Activated CD4-positive, alpha-beta T cell treated with anti-CD3 and anti-CD28 coated beads for 1 hour (primary cell): ENCODE results near the gene SPG21.

Source experiments
- DNase-seq: peaks from one replicate; pipeline ENCODE4 v3.0.0-alpha.2; 2020

The SPG21 gene

DNA sequence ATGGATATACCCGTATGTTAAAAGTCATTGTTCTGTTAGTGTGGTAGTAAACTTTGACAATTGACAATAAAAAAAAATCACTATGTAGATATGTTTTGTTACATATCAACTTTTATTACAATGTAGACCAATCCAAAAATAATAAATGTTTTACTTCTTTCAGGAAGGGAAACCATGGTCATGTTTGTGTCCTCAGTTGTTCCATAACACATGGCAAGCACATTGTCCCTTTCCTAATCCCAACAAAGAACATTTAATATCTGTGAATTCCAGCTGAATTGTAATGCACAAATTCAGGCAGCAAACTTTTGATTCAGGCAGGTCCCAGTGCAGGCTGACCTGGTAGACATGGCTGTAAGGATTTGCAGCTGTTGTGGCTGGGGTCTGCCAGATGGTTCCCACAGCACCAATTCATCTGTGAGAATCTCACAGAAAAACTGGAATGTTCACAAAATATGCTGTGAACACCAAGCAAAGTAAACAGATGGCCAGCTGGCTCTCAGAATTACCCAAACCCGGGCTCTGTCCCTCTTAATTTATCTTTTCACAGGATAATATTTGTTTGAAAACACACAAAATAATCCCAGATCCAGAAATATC lies 1.9 kb upstream of the SPG21 start:
- DNase-seq, result no peak

DNA sequence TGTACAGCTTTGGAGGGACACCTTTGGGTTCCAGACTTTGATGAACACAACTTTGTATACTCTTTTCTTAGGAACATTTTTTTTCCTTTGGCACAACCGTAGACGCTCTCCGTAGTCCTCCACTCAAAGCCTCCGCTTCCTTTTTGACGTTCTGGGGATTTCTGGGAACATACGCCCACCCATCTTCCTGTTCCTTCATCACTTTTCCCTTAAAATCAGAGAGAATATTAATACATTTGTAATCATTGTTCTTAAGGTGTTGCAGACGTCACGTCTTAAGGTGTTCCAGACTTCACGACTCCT lies 405 bp upstream of the SPG21 start:
- no peak for DNase-seq

DNA sequence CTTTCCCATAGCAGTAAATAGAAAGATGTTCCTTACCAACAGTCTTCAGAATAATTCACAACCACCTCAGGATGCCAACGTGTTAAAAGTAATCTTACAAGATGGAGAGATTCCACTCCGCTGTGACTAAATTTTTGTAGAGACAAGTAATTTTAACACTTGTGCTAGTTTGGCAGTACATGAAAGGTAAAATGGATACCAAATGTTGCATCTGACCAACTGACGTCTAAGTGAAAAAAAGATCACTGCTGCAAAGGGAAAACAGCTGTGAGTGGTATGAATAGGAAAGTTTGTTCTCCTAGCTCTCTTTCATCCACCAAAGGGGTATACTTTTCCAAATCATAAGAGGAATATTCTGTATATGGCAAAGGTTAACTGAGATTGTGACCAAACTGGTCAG lies 2.6 kb downstream of the SPG21 start:
- DNase-seq, result no peak

DNA sequence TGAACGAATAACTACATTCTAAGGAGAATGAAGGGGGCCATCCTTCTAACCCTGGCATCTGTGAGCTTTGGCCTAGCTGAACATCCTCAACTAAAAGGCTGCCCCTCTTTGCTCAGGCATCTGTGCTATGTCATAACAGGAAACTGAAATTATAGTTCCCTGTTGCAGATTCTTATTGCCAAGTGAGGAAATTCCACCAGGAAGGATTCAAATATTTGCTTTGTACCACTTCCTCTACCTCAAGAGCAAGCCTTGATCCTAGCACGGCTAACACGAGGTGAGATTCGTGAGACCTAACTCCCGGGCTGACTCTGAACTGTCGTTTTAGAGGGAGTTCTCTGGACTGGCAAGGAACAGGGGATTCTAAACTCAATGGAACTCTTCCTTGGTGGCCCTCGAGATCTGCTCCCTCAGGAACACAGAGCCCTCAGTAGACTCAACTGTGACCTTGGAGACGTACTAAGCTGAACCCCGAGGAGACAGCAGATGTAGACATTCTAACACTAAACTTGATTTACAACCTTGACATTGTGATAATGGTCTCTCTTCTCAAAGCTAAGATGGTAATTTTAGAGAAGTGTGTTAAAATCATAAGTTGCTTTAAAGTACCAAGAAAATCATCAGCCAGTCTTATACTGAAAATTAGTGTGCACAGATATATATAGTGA lies 4.2 kb downstream of the SPG21 start:
- DNase-seq, result no peak

DNA sequence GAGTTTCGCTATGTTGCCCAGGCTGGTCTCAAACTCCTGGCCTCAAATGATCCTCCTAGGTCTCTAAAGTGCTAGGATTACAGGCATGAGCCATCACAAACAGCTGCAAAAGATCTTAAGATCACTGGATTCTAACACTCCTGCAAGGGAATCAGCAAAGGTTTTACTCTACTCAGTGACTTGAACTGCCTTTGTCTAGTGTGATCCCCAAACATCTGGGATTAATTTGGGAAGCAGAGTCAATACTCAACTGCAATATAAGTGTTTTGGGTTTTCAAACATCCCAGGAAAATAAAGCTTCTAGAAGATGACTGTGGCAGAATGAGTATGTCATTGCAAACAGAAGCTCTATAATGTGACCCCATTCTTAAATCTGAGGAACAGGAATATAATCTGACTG lies 7.2 kb downstream of the SPG21 start:
- DNase-seq, result no peak

DNA sequence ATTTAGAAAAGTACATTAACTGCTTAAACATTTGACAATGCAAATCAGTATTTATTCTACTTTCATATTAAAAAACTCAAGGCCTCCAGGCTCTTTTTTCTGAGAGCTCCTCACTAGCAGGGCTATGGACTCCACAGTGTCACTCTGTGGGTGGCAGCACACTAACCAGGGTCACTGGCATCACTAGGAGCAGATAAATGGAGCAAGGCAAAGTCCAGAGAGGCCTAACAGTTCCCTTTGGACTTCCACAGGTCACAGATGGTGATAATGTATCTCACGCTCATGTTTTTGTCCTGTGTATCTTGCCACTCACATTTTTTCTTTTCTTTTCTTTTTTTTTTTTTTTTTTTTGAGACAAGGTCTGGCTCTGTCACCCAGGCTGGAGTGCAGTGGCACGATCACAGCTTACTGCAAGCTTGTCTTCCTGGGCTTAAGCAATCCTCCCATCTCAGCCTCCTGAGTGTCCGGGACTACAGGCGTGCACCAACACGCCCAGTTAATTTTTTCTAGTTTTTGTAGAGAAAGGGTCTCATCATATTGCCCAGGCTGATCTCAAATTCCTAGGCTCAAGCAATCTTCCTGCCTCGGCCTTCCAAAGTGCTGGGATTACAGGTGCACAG lies 7.8 kb downstream of the SPG21 start:
- DNase-seq, result no peak

DNA sequence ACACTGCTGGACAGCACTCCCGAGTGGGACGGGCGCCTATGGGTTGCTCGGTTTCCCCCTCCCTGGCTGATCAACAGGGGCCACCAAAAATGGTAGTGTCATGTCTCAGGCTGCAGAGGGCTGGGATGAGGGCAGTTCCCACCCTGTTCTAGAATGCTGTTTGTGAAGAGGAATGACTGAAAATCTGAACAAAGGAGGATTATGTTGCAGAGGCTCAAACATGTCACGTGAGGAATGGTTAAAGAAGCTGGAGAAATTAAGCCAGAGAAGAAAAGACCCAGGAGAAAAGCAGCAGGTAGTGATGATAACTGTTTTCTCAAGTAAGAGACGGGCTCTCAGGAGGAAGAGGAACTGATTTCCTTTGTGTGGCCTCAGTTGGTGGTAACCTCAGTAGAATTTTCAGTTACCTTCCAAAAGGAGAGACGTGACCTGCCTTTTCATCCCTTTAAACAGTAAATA lies 10.4 kb downstream of the SPG21 start:
- no peak for DNase-seq

DNA sequence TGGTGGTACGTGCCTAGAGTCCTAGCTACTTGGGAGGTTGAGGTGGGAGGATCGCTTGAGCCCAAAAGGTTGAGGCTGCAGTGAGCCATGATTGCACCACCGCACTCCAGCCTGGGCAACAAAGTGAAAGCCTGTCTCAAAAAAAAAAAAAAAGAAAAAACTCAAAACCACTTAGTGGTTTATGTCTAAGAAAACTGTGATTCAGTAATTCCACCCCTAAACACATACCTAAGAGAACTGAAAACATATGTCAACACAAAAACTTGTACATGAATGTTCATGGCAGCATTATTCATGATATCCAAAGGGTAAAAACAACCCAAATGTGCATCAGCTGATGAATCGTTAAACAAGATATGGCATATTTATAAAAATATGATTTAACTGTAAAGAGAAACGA lies 14.3 kb downstream of the SPG21 start:
- DNase-seq, result no peak

DNA sequence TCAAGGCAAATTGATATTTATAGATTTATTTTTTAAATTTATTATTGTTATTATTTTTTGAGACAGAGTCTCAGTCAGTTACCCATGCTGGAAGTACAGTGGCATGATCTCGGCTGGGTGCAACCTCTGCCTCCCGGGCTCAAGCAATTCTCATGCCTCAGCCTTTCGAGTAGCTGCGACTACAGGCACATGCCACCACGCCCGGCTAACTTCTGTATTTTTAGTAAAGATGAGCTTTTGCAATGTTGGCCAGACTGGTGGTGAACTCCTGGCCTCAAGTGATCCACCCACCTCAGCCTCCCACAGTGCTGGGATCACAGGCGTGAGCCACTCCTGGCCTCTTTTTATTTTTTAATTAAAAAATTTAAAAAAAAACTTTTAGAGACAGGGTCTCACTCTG lies 19.0 kb downstream of the SPG21 start:
- no peak for DNase-seq

DNA sequence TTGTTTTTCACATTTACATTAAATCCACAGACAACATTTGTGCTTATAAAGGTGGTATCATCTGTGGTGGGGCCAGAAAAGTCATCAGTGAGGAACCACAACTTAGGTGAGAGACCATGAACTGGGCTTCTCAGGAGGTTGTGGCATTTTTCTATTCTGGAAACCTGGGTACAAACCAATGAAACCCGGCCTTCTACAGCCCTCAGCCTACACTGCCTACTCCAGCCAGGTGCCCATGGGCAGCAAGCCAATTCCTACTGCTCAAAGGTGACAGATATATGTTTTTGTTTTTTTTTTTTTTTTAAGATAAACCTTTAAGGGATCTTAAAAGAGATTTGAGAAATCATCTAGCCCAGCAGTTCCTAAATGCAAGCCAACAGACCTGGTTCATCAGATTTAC lies 20.3 kb downstream of the SPG21 start:
- DNase-seq, result no peak

DNA sequence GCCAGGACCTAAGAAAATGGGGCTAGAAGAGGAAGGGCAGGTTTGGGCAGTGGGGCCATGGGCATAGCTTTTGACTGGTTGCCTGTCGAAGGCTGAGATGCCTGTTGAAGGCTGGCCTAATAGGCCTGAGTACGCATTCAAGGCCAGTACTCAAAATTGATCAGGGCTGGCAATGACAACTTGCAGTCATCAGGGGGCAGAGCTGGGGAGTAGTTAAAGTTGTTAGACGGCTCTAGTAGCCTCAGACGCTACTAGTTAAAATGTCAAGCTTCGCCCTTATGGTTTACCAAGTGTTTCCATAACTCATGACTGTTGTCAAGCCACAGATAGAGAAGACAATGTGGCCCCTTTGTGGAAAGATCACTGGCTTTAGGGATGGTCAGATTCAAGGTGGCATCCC lies 28.7 kb downstream of the SPG21 start:
- DNase-seq, result no peak

DNA sequence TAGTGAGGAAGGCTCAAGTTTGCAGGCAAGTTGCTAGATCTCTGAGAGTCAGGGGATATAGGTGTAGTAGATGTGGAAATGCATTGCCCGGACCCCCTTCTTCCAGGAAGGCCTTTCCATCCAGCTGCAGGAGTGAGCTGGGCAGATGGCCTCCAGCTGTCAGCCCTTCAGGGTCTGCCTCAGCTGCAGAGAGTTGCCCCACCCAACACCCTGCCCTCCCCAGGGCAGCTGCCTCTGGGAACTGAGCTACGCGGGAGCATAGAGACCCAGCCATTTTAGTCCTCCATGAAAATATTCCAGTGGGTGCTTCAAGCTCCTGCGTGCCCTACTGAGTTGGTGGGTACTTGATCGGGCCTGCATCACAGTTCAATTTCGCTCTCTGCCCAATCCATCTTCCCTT lies 29.6 kb downstream of the SPG21 start:
- no peak for DNase-seq

DNA sequence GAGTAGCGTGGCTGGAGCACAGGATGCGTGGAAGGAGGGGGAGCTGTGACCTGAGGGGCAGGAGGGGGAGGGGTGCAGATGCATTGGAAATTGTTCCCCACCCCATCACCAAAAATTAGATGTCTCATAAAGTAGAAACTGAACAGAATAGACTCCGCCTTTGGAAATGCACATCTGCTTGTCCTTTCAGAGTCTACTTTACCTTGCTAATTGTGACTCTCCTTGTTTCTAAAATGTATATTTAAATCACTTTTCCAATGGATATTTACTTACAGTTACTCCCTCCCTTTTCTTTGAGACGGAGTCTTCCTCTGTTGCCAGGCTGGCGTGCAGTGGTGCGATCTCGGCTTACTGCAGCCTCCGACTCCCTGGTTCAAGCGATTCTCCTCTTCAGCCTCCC lies 30.6 kb downstream of the SPG21 start:
- no peak for DNase-seq

DNA sequence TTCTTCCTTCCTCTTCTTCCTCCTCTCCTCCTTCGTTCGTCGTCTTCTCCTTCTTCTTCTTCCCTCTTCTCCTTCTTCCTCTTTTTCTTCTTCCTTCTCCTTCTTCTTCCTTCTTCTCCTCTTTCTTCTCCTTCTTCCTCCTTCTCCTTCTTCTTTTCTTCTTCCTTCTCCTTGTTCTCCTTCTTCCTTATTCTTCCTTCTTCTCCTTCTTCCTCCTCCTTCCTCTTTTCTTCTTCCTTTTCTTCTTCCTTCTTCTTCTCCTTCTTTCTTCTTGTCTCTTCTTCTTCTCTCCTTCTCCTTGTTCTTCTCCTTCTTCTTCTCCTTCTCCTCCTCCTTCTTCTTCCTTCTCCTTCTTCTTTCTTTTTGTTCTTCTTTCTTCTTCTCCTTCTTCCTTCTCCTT lies 35.3 kb downstream of the SPG21 start:
- DNase-seq, result no peak

DNA sequence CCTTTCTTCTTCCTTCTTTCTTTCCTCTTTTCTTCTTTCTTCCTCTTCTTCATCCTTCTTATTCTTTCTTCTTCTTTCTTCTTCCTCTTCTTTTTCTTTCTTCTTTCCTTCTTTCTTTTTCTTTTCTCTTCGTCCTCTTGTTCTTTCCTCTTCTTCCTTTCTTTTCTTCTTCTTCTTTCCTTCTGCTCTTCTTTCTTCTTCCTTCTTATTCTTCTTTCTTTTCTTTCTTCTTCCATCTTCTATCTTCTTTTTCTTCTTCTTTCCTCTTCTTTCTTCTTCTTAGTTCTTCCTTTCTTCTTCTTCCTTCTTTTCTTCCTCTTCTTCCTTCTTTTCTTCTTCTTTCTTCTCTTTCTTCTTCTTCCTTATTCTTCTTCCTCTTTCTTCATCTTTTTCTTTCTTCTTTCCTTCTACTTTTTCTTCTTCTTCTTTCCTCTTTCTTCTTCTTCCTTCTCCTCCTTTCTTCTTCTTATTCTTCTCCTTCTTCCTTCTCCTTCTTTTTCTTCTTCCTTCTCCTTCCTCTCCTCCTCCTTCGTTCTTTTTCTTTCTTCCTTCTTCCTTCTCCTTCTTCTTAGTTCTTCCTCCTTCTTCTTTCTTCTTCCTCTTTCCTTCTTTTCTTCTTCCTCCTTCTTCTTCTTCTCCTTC lies 37.8 kb downstream of the SPG21 start:
- no peak for DNase-seq

DNA sequence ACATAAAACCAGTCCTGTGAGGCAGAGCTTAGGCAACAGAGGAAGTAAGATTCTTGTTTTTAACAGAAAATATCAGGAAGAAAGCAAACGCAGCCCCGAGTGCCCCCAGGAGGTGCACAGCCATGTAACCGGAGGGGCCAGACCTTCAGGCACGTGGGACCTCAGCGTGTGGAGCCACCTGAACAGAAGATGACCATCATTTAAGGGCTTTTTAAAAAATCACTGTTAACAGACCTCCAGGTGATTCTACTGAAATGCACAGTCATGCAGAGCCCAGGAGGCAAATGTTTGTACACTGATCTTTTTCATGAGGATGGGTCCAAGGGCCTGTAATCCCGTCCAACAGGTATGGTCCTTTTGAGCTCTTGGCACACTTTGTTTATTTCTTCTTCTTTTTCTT lies 38.8 kb downstream of the SPG21 start:
- DNase-seq, result no peak

DNA sequence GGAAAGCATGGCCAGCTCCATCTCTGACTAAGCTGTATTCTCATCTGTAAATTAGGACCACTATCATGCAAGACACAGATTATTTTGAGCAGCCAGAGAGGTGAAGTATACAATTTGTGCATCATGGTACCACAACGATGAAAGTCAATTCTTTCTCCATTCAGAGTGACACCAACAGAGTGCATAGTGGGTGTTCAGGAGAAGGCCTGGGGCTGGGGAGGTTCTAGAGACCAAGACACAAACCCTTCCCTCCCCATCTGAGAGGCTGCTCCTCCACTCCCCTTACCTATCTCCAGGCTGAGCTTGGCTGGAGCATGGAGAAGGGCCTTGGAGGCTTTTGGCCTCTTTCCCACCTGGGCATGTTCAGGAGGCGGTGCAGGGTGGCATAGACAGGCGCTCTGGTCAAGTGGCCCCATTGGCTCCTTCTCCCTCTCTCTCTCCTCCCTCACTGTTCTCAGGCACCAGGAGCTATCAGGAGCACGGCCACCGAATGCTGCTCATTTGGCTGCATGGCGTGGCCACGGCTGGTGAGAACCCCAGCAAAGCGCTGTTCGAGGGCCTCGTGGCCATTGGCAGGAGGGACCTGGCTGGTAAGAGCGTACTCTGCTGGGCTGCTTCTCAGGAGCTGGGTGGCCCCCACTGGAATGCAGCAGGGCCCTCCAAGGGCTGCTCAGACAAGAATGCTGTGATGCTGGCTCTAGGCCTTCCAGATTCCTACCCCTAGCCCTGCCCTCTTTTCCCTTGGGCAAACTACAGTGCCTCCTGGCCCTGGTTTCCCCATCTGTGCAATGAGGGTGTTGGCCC lies 40.1 kb downstream of the SPG21 start:
- DNase-seq, result no peak

DNA sequence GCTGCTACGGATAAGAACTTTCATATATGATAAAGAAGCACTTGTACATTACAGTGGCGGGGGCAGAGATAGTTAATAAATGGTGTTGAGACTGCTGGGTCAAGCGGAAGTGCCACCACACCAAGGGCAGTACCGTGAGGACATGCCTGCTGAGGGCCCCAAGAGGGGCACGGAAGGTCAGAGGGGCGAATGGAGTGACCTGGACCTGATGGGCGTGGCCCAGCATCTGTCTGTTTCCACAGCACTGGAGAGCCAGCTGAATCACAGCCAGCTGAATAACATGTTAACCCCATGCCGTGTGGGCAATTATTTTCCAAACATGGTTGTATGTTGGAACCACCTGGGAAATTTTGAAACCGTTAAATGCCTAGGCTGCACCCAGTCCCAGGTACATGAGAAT lies 40.8 kb downstream of the SPG21 start:
- DNase-seq, result no peak

DNA sequence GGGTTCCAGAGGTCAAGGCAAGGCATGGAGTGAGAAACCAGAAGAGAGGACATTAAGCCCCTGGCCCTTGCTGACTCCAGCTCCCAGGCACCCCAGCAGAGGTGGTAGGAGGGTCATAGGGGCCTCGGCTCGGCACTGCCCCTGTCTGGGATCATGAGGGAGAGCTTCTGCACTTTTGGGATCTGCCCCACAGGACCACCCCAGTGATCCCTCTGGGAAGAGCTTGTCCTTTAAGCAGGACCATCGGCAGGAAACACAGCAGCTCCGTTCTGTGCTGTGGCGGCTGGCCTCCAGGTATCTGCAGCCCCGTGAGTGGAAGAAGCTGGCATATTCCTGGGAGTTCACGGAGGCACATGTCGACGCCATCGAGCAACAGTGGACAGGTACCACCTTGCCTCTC lies 42.5 kb downstream of the SPG21 start:
- no peak for DNase-seq

DNA sequence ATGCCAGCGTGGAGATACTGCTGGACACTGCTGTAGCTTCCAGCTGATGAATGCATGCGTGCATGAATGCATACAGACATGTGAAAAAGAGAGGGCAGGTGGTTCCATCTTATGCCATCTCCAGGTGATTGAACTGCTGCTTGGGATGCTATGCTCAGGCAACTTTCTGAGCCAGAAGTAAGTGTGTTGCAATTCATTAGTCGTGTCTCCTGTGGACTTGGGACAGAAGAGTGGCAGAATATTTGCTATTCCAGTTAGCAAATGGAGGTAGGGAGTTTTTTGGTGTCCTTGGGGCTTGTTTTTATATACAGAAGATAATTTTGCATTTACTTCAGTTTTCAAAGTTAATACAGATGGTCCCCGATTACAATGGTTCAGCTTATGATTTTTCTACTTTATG lies 44.8 kb downstream of the SPG21 start:
- no peak for DNase-seq

DNA sequence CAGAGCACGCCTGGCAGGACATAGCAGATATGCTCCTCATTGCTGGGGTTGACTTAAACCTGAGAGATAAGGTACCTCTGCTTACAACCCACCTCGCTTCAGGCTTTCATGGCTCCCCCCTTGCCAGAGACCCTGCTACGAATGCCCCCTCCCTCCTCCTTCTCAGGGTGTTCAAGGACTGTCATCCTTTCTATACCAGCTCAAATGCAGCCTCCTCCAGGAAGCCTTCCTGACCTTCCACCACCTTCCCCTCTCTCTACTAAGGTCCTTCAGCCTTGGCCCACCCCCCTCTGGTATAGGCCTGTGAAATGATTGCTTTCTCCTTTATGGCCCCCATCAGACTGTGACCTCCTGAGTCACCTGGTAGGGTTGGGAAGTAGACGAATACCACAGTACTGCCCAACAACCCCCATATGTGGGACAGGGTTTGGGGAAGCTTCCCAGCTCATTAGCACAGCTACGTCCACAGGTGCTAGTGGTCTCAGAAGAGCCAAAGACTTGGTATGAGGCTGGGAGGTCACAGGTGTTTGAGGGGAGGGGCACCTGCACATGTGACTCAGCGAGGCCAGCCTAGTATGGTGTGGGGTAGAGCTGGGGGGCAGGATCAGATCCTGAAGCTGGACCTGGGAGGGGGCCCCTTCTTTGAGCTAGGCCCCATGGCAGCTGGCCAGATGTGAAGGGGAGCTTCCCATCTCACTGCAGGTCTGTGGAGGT lies 46.0 kb downstream of the SPG21 start:
- DNase-seq, result no peak

DNA sequence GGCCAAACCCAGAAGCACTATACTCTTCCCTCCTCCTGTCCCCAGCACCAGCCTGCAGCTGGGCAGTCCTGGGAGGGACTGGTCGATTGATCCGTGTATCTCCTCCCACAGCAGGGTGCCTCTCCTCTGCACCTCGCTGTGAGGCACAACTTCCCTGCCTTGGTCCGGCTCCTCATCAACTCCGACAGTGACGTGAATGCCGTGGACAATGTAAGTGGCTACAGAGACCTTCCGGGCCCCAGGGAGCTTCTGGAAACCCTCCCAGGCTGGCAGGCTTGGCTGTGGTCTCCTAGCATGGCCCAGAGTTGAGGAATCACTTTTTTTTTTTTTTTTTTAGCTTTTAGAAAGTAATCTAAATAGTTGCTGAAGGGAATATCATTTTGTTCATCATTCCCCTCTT lies 47.4 kb downstream of the SPG21 start:
- DNase-seq, result no peak

DNA sequence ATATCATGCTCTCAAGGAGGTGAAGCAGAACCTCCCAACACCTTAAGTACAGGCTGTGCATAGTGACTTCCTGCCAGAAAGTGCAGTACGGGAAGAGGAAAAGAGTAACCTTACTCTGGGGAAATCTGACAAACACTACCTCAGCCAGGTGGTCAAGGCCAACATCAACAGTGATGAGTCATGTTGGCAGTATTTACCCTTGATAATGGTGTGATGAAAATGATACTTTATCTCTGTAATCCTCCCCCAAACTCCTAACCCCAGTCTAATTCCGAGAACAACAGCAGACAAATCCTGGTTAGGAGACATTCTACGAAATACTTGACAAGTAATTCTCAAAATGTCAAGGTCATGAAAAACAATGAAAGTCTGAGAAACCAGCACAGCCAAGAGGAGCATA lies 51.5 kb downstream of the SPG21 start:
- no peak for DNase-seq
